HCT116 (cell line): ENCODE measurements around the gene TLN1. TPM values are rescaled to one million over a fixed set of nuclear protein-coding genes. Genes with fewer than 3 reads are reported as not detected.
A peak's percentile ranks its signal among the peaks of the same experiment; 100 is the strongest.

ENCODE experiments used
- ATAC-seq: fragments of 200-7000 bp; cut with Tn5 transposase; 2 replicates; pipeline ENCODE4 v1.9.1; 2020; ENCODE audit warnings: mild to moderate bottlenecking, moderate library complexity
- BruUV-seq: library from RNA; stranded (reverse); fragments of 400-500 nt; replicated peaks from 2 replicates; lab custom pipeline; 2021; lab: Mats Ljungman, UMichigan
- CTCF ChIA-PET: fragments of 300-600 bp; sonication (Branson Sonifier 250); formaldehyde crosslinking; loops from one replicate; lab custom pipeline; 2021; ENCODE audit warnings: antibody characterized with exemption; lab: Charles Lee
- POLR2A ChIA-PET: fragments of 300-600, 350-600 bp; sonication (Branson Sonifier 250); formaldehyde crosslinking; loops from one replicate; lab custom pipeline; 2021; ENCODE audit warnings: antibody characterized with exemption; lab: Charles Lee
- RAD21 ChIA-PET, 2 experiments: fragments of 300-600 bp; sonication (Branson Sonifier 250); formaldehyde crosslinking; loops; one replicate each; lab custom pipeline; 2023; ENCODE audit warnings: low total read pairs in 2 of 2; ENCODE audit not compliant: uncharacterized antibody in 2 of 2, unreplicated experiment in 2 of 2, low non-redundant PET in 1 of 2; lab: Charles Lee
- DNase-seq: peaks from one replicate; pipeline ENCODE4 v3.0.0-alpha.2; 2010; ENCODE audit warnings: low read depth, low spot score
- H2AFZ ChIP-seq: fragments of 200-600 bp; shearing (Covaris generic), sonication (generic); 2 replicates; pipeline ENCODE4 v1.6.1; 2017; ENCODE audit warnings: low read depth, mixed run types, mixed read lengths, antibody characterized with exemption, low read length; ENCODE audit not compliant: poor library complexity, severe bottlenecking
- H3K27ac ChIP-seq: 2 replicates; pipeline ENCODE4 v1.5.1; 2012; ENCODE audit warnings: low read depth, low read length
- H3K27me3 ChIP-seq: fragments of 200-600 bp; sonication (generic); 2 replicates; pipeline ENCODE4 v1.6.1; 2016; ENCODE audit warnings: mixed run types, low read length, mixed read lengths; ENCODE audit not compliant: insufficient read depth
- H3K36me3 ChIP-seq, 2 experiments: fragments of 200-500 bp in 1 of 2; fragments of 200-600 bp in 1 of 2; sonication (Bioruptor generic) in 1 of 2; sonication (generic) in 1 of 2; 2 replicates each; pipeline versions ENCODE4 v1.5.1 to v1.6.1; 2014 to 2016; ENCODE audit warnings: low read length in 2 of 2, inconsistent platforms in 1 of 2, mixed read lengths in 1 of 2, mixed run types in 1 of 2; ENCODE audit not compliant: insufficient read depth in 2 of 2, control insufficient read depth in 1 of 2
- H3K4me1 ChIP-seq, 2 experiments: fragments of 200-600 bp in 1 of 2; sonication (generic) in 1 of 2; 2 replicates each; pipeline versions ENCODE4 v1.5.1 to v1.6.1; 2012 to 2017; ENCODE audit warnings: low read length in 2 of 2, inconsistent platforms in 1 of 2, mild to moderate bottlenecking in 1 of 2, mixed read lengths in 1 of 2, mixed run types in 1 of 2, moderate library complexity in 1 of 2; ENCODE audit not compliant: insufficient read depth in 2 of 2, control insufficient read depth in 1 of 2
- H3K4me2 ChIP-seq: fragments of 200-600 bp; sonication (generic); 2 replicates; pipeline ENCODE4 v1.6.1; 2017; ENCODE audit warnings: mixed run types, low read length, mixed read lengths
- H3K4me3 ChIP-seq, 2 experiments: fragments of 200-600 bp in 1 of 2; sonication (generic) in 1 of 2; replicated peaks in 1 of 2; 2 replicates each; pipeline ENCODE4 v1.5.1; 2011 to 2016; ENCODE audit warnings: low read length in 2 of 2, control low read depth in 1 of 2, low read depth in 1 of 2, mild to moderate bottlenecking in 1 of 2, mixed read lengths in 1 of 2, mixed run types in 1 of 2
- H3K79me2 ChIP-seq: fragments of 200-600 bp; sonication (generic); 2 replicates; pipeline ENCODE4 v1.6.1; 2017; ENCODE audit warnings: mild to moderate bottlenecking, mixed run types, low read length, moderate library complexity, mixed read lengths; ENCODE audit not compliant: insufficient read depth
- H3K9ac ChIP-seq: fragments of 200-600 bp; sonication (generic); 2 replicates; pipeline ENCODE4 v1.6.1; 2016; ENCODE audit warnings: low read length, mixed read lengths
- H3K9me2 ChIP-seq: fragments of 200-600 bp; sonication (generic), shearing (Covaris generic); 2 replicates; pipeline ENCODE4 v1.6.1; 2017; ENCODE audit warnings: mixed run types, mild to moderate bottlenecking, moderate library complexity; ENCODE audit not compliant: insufficient read depth
- H3K9me3 ChIP-seq, 2 experiments: fragments of 200-500 bp in 1 of 2; fragments of 200-600 bp in 1 of 2; sonication (Bioruptor generic) in 1 of 2; sonication (generic) in 1 of 2; 2 replicates each; pipeline ENCODE4 v1.6.1; 2014 to 2017; ENCODE audit warnings: low read length in 2 of 2, mixed read lengths in 2 of 2, inconsistent platforms in 1 of 2, low read depth in 1 of 2, mild to moderate bottlenecking in 1 of 2, mixed run types in 1 of 2, moderate library complexity in 1 of 2; ENCODE audit not compliant: control insufficient read depth in 1 of 2, insufficient read depth in 1 of 2
- H4K20me1 ChIP-seq: fragments of 200-600 bp; sonication (generic), shearing (Covaris generic); 2 replicates; pipeline ENCODE4 v1.6.1; 2017; ENCODE audit warnings: mixed run types, mild to moderate bottlenecking, moderate library complexity; ENCODE audit not compliant: insufficient read depth
- CTCF ChIP-seq, 3 experiments: fragments of 200-600 bp in 1 of 3; sonication (generic) in 1 of 3; IDR thresholded peaks in 2 of 3; conservative IDR thresholded peaks in 1 of 3; 2 replicates each; pipeline ENCODE4 v1.5.1; 2012 to 2017; ENCODE audit warnings: low read depth in 2 of 3, low read length in 2 of 3, antibody characterized with exemption in 1 of 3, borderline replicate concordance in 1 of 3, control low read depth in 1 of 3, mild to moderate bottlenecking in 1 of 3, mixed read lengths in 1 of 3, mixed run types in 1 of 3, moderate library complexity in 1 of 3; ENCODE audit not compliant: insufficient read depth in 1 of 3
- EGR1 ChIP-seq: IDR thresholded peaks from 2 replicates; pipeline ENCODE4 v1.6.1; 2012; ENCODE audit warnings: low read depth
- EZH2 ChIP-seq: fragments of 200-600 bp; sonication (generic); IDR thresholded peaks from 2 replicates; pipeline ENCODE4 v1.6.1; 2017; ENCODE audit warnings: antibody characterized with exemption, mixed run types
- EZH2phosphoT487 ChIP-seq: fragments of 200-600 bp; IDR thresholded peaks from 2 replicates; pipeline ENCODE4 v1.6.1; 2018; ENCODE audit warnings: antibody characterized with exemption, borderline replicate concordance
- JUND ChIP-seq: IDR thresholded peaks from 2 replicates; pipeline ENCODE4 v1.6.1; 2012
- SIN3A ChIP-seq: IDR thresholded peaks from 2 replicates; pipeline ENCODE4 v1.6.1; 2012; ENCODE audit warnings: low read depth
- SP1 ChIP-seq: IDR thresholded peaks from 2 replicates; pipeline ENCODE4 v1.6.1; 2012; ENCODE audit warnings: low read depth
- SRF ChIP-seq: IDR thresholded peaks from 2 replicates; pipeline ENCODE4 v1.6.1; 2012; ENCODE audit warnings: low read depth
- ZFX ChIP-seq: fragments of 450-650 bp; IDR thresholded peaks from 2 replicates; pipeline ENCODE4 v1.6.1; 2017
- intact Hi-C: fragments of 100-400 bp; cut with micrococcal nuclease; formaldehyde crosslinking; loops from 2 replicates; pipeline ENCODE4 v1.10.0; 2022
- total RNA-seq: library from RNA; stranded (reverse); gene quantifications from one replicate; pipeline ENCODE4 v1.2.1, GENCODE V29; 2021; ENCODE audit not compliant: unreplicated experiment

The TLN1 gene
- total RNA-seq, 1 experiment from 2014 or later, result 144 TPM

- BruUV-seq, result no TSS peak
These were observed 66.0 kb downstream of the TLN1 start for GRCh38 chr9:35666045-35666444.

More at GRCh38 chr9:35666045-35666444, 66.0 kb downstream of the TLN1 start:
- H3K27me3 ChIP-seq, result no peaks in the 10 kb centered on the region
- H3K9ac ChIP-seq, result no peak overlapping the region
- peaks cover 27 to 60% of the 10 kb centered on the region in 2 experiments; a peak in 3 of 4 replicates for H3K4me1 ChIP-seq
- no peaks in the 10 kb centered on the region for H3K9me3 ChIP-seq
- DNase-seq, result no peak
- no peaks in the 10 kb centered on the region for H4K20me1 ChIP-seq
- intact Hi-C loops, result no loop called here
- no peak overlapping the region for H3K27ac ChIP-seq
- ATAC-seq, result no peak
- TF ChIP-seq SRF, result no peak
- TF ChIP-seq SP1, result no peak
- no peak for TF ChIP-seq EGR1
- no peak for TF ChIP-seq EZH2
- TF ChIP-seq SIN3A, result no peak
- TF ChIP-seq ZFX, result no peak
- TF ChIP-seq JUND, result no peak
- no peak for TF ChIP-seq CTCF (IDR thresholded peaks at IDR 0.05 in 2 of 3, conservative IDR thresholded peaks at IDR 0.05 in 1 of 3; ENCODE audit: borderline replicate concordance in 1 of 3, insufficient read depth in 1 of 3, low read depth in 2 of 3, low read length in 2 of 3)
- TF ChIP-seq EZH2phosphoT487, result no peak
- peak overlapping the region; percentile 87; the same call in 1 of the 2 replicates for H3K4me2 ChIP-seq
- no peak overlapping the region for H2AFZ ChIP-seq
- no peak overlapping the region for H3K4me3 ChIP-seq
- POLR2A ChIA-PET, result interaction anchor here (3.0 kb wide), 1 partner anchor 23 kb away, joined by 16 read pairs; the partner anchor contains the start of gene TPM2
- RAD21 ChIA-PET, result no interaction called here
- H3K36me3 ChIP-seq, result peaks cover 5 to 17% of the 10 kb centered on the region in 2 experiments; a peak in 3 of 4 replicates
- no peaks in the 10 kb centered on the region for H3K9me2 ChIP-seq
- CTCF ChIA-PET, result interaction anchor here (1.8 kb wide), 1 partner anchor 31 kb away, joined by 11 read pairs; no protein-coding TSS in a partner anchor
- peaks cover 28% of the 10 kb centered on the region; the same call in 1 of the 2 replicates for H3K79me2 ChIP-seq
